ENCODE measurements around the gene CD300E. TPM values are rescaled to one million over a fixed set of nuclear protein-coding genes. Genes with fewer than 3 reads are reported as not detected.

The CD300E gene
- total and polyA plus RNA-seq, 2 donors (not counting 3 experiments of a cell fraction or from before 2014, with no cell fraction given): not detected

GRCh38 chr17:74561586-74561985, 62.0 kb downstream of the CD300E start:
- H3K79me2 ChIP-seq (ENCODE audit: control insufficient read depth, insufficient read depth, low read length): no peaks in the 10 kb centered on the region
- no peaks in the 10 kb centered on the region for H3K9me3 ChIP-seq (replicated peaks; ENCODE audit: control insufficient read depth, insufficient read depth, low read length)
- no peak overlapping the region for H3K9ac ChIP-seq (replicated peaks; ENCODE audit: extremely low read depth, insufficient read depth, low read length)
- DNase-seq (ENCODE audit: low read depth, low spot score) (no peak), FAIRE-seq (no peak)
- H3K27me3 ChIP-seq (ENCODE audit: control insufficient read depth in 2 of 2, insufficient read depth in 2 of 2, low read length in 2 of 2): no peaks in the 10 kb centered on the region
- no peak overlapping the region for H3K4me3 ChIP-seq (replicated peaks in 1 of 3; ENCODE audit: insufficient read depth in 1 of 3, low read depth in 1 of 3, low read length in 3 of 3)
- no peaks in the 10 kb centered on the region for H3K4me1 ChIP-seq (ENCODE audit: control insufficient read depth, extremely low read depth, insufficient read depth, low read length)
- ChIA-PET POLR2A (no interaction called here), CTCF (no interaction called here)
- H3K9me1 ChIP-seq (replicated peaks; ENCODE audit: control insufficient read depth, extremely low read depth, insufficient read depth, low read length): no peaks in the 10 kb centered on the region
- no peak overlapping the region for H3K27ac ChIP-seq (ENCODE audit: insufficient read depth, low read depth, low read length)
- H3K4me2 ChIP-seq (ENCODE audit: insufficient read depth, low read length): no peak overlapping the region
- H3K36me3 ChIP-seq (ENCODE audit: control insufficient read depth in 2 of 2, extremely low read depth in 1 of 2, insufficient read depth in 2 of 2, low read length in 2 of 2): no peaks in the 10 kb centered on the region
- intact Hi-C loops (cut with micrococcal nuclease): no loop called here
- no peak overlapping the region for H2AFZ ChIP-seq (ENCODE audit: low read depth, low read length)
- dilution Hi-C loops (cut with MboI; ENCODE audit: extremely low pct_ligation_motif_present, low sequenced_read_pairs): no loop called here
- BruUV-seq (replicated peaks): no TSS peak
- TF ChIP-seq FOS (IDR thresholded peaks at IDR 0.05; ENCODE audit: borderline replicate concordance, insufficient read depth, low read length) (no peak), MYC (IDR thresholded peaks at IDR 0.05; ENCODE audit: low read depth, low read length) (no peak), JUN (IDR thresholded peaks at IDR 0.05; ENCODE audit: borderline replicate concordance, insufficient read depth, insufficient read length, low read depth) (no peak), POLR2A (IDR thresholded peaks at IDR 0.05; ENCODE audit: low read depth, low read length) (no peak), EZH2 (IDR thresholded peaks at IDR 0.05; ENCODE audit: borderline replicate concordance, low read depth, low read length, severe bottlenecking) (no peak), MAX (IDR thresholded peaks at IDR 0.05; ENCODE audit: insufficient read depth, insufficient read length) (no peak), POLR2AphosphoS5 (IDR thresholded peaks at IDR 0.05; ENCODE audit: insufficient read depth, low read depth, low read length) (no peak), GATA2 (IDR thresholded peaks at IDR 0.05; ENCODE audit: insufficient read depth, insufficient read length, low read depth, low read length) (no peak), CTCF (IDR thresholded peaks at IDR 0.05; ENCODE audit: extremely low read depth in 1 of 2, insufficient read depth in 1 of 2, low read depth in 1 of 2, low read length in 2 of 2) (no peak)
- no peaks in the 10 kb centered on the region for H4K20me1 ChIP-seq (replicated peaks; ENCODE audit: control insufficient read depth, extremely low read depth, insufficient read depth, low read length)

Other genes starting within 250 kb of the CD300E start
- not detected in 2 replicates for gene GPRC5C, start 191.7 kb downstream of the CD300E start, total RNA-seq
- gene GPRC5C, start 191.7 kb downstream of the CD300E start, polyA plus RNA-seq: not detected in 2 replicates
- gene CD300A, start 157.1 kb downstream of the CD300E start, total RNA-seq: not detected in 2 replicates
- not detected in 2 replicates for gene CD300A, start 157.1 kb downstream of the CD300E start, polyA plus RNA-seq
- not detected in 2 replicates for gene CD300LB, start 92.3 kb downstream of the CD300E start, total RNA-seq
- gene CD300LB, start 92.3 kb downstream of the CD300E start, polyA plus RNA-seq: not detected in 2 replicates
- not detected in 2 replicates for gene CD300C, start 77.6 kb downstream of the CD300E start, total RNA-seq
- gene CD300C, start 77.6 kb downstream of the CD300E start, polyA plus RNA-seq: not detected in 2 replicates
- not detected in 2 replicates for gene CD300H, start 56.2 kb downstream of the CD300E start, total RNA-seq
- gene CD300H, start 56.2 kb downstream of the CD300E start, polyA plus RNA-seq: not detected in 2 replicates
- gene CD300LD, start 31.5 kb downstream of the CD300E start, total RNA-seq: not detected in 2 replicates
- gene CD300LD, start 31.5 kb downstream of the CD300E start, polyA plus RNA-seq: not detected in 2 replicates
- not detected in 2 replicates for gene CD300LF, start 89.2 kb upstream of the CD300E start, total RNA-seq
- gene CD300LF, start 89.2 kb upstream of the CD300E start, polyA plus RNA-seq: not detected in 2 replicates
- 0.21 TPM in 1 of 2 replicates, not detected in the other for gene RAB37, start 113.5 kb upstream of the CD300E start, total RNA-seq
- 0.10 and 0.11 TPM in 2 replicates for gene RAB37, start 113.5 kb upstream of the CD300E start, polyA plus RNA-seq
- gene NHERF1, start 124.9 kb upstream of the CD300E start, total RNA-seq: 26.8 and 26.9 TPM in 2 replicates
- gene NHERF1, start 124.9 kb upstream of the CD300E start, polyA plus RNA-seq: 22.4 and 24.4 TPM in 2 replicates
- 44.8 and 45.8 TPM in 2 replicates for gene NAT9, start 152.6 kb upstream of the CD300E start, total RNA-seq
- gene NAT9, start 152.6 kb upstream of the CD300E start, polyA plus RNA-seq: 37.2 and 39.3 TPM in 2 replicates
- 0.09 and 0.60 TPM in 2 replicates for gene GRIN2C, start 236.1 kb upstream of the CD300E start, total RNA-seq
- gene GRIN2C, start 236.1 kb upstream of the CD300E start, polyA plus RNA-seq: 0.03 and 0.04 TPM in 2 replicates
- 30.9 and 33.4 TPM in 2 replicates for gene FDXR, start 249.3 kb upstream of the CD300E start, total RNA-seq
- gene FDXR, start 249.3 kb upstream of the CD300E start, polyA plus RNA-seq: 19.7 and 20.4 TPM in 2 replicates

Data from endothelial cell of umbilical vein (primary cell).